CD14-positive monocyte (primary cell): ENCODE measurements around the gene NUP54. TPM values are rescaled to one million over a fixed set of nuclear protein-coding genes. Genes with fewer than 3 reads are reported as not detected.
A peak's percentile ranks its signal among the peaks of the same experiment; 100 is the strongest.

Experiments
- DNase-seq, 3 donors: peaks; one replicate each; pipeline ENCODE4 v3.0.0-alpha.2; 2011 to 2022
- H2AFZ ChIP-seq: 2 replicates; pipeline ENCODE4 v1.6.0; 2012; ENCODE audit warnings: mild to moderate bottlenecking, low read depth, low read length, inconsistent platforms; ENCODE audit not compliant: insufficient read depth, poor library complexity, severe bottlenecking
- H3K27ac ChIP-seq, 2 donors: 1 replicate in 1 of 2; 2 replicates in 1 of 2; pipeline ENCODE4 v1.5.1; 2012 to 2013; ENCODE audit warnings: low read length in 2 of 2, control low read depth in 1 of 2, inconsistent platforms in 1 of 2, low read depth in 1 of 2, mild to moderate bottlenecking in 1 of 2
- H3K27me3 ChIP-seq, 2 donors: one replicate each; pipeline versions ENCODE4 v1.6.0 to v1.6.1; 2011 to 2013; ENCODE audit warnings: low read length in 2 of 2; ENCODE audit not compliant: control insufficient read depth in 2 of 2, insufficient read depth in 2 of 2
- H3K36me3 ChIP-seq, 2 donors: replicated peaks in 1 of 2; 1 replicate in 1 of 2; 2 replicates in 1 of 2; pipeline versions ENCODE4 v1.5.1 to v1.6.1; 2012 to 2013; ENCODE audit warnings: low read length in 2 of 2, control low read depth in 1 of 2, inconsistent platforms in 1 of 2, mild to moderate bottlenecking in 1 of 2; ENCODE audit not compliant: insufficient read depth in 2 of 2, control insufficient read depth in 1 of 2
- H3K4me1 ChIP-seq, 2 donors: 1 replicate in 1 of 2; 2 replicates in 1 of 2; pipeline versions ENCODE4 v1.5.1 to v1.6.1; 2012 to 2013; ENCODE audit warnings: low read length in 2 of 2, control low read depth in 1 of 2, inconsistent platforms in 1 of 2, mild to moderate bottlenecking in 1 of 2, moderate library complexity in 1 of 2; ENCODE audit not compliant: insufficient read depth in 2 of 2, control insufficient read depth in 1 of 2
- H3K4me2 ChIP-seq: replicated peaks from 2 replicates; pipeline ENCODE3; 2012; ENCODE audit warnings: low read length, moderate library complexity, mild to moderate bottlenecking; ENCODE audit not compliant: poor library complexity, severe bottlenecking; ENCODE audit errors: extremely low read depth
- H3K4me3 ChIP-seq, 3 experiments: fragments of 200-600 bp in 1 of 3; sonication (generic) in 1 of 3; replicated peaks in 1 of 3; 1 replicate in 2 of 3; 2 replicates in 1 of 3; pipeline ENCODE4 v1.5.1; 2011 to 2013; ENCODE audit warnings: low read length in 3 of 3, mild to moderate bottlenecking in 3 of 3, control low read depth in 2 of 3, low read depth in 2 of 3, inconsistent platforms in 1 of 3, moderate library complexity in 1 of 3
- H3K79me2 ChIP-seq: 2 replicates; pipeline ENCODE4 v1.6.0; 2012; ENCODE audit warnings: mild to moderate bottlenecking, control low read depth, inconsistent platforms, low read length, moderate library complexity; ENCODE audit not compliant: insufficient read depth
- H3K9ac ChIP-seq: 2 replicates; pipeline ENCODE4 v1.6.0; 2017; ENCODE audit warnings: low read length, mild to moderate bottlenecking; ENCODE audit not compliant: insufficient read depth, poor library complexity, severe bottlenecking
- H3K9me3 ChIP-seq, 2 donors: replicated peaks in 1 of 2; 1 replicate in 1 of 2; 2 replicates in 1 of 2; pipeline versions ENCODE4 v1.5.1 to v1.6.1; 2012 to 2013; ENCODE audit warnings: low read length in 2 of 2, control low read depth in 1 of 2; ENCODE audit not compliant: control insufficient read depth in 1 of 2, insufficient read depth in 1 of 2
- H4K20me1 ChIP-seq: 2 replicates; pipeline ENCODE4 v1.6.0; 2012; ENCODE audit warnings: mild to moderate bottlenecking, low read length, control low read depth, moderate library complexity; ENCODE audit not compliant: insufficient read depth
- H3K27ac Mint-ChIP-seq, 7 donors: one replicate each; pipeline ENCODE4 v1.8.0; 2020; ENCODE audit warnings: mild to moderate bottlenecking in 7 of 7, mixed read lengths in 7 of 7, moderate library complexity in 6 of 7, inconsistent platforms in 2 of 7
- H3K27me3 Mint-ChIP-seq, 3 donors: one replicate each; pipeline ENCODE4 v1.8.0; 2021 to 2022; ENCODE audit warnings: low read depth in 3 of 3, mild to moderate bottlenecking in 3 of 3, mixed read lengths in 3 of 3, moderate library complexity in 3 of 3, inconsistent platforms in 1 of 3
- H3K36me3 Mint-ChIP-seq, 2 donors: one replicate each; pipeline ENCODE4 v1.8.0; 2020; ENCODE audit warnings: mixed read lengths in 2 of 2, inconsistent platforms in 1 of 2, mild to moderate bottlenecking in 1 of 2
- H3K4me1 Mint-ChIP-seq: one replicate; pipeline ENCODE4 v1.8.0; 2020; ENCODE audit warnings: mild to moderate bottlenecking, mixed read lengths
- H3K4me3 Mint-ChIP-seq, 2 donors: one replicate each; pipeline ENCODE4 v1.8.0; 2020; ENCODE audit warnings: mild to moderate bottlenecking in 2 of 2, mixed read lengths in 2 of 2, moderate library complexity in 1 of 2
- H3K9me3 Mint-ChIP-seq, 7 donors: one replicate each; pipeline ENCODE4 v1.8.0; 2020 to 2022; ENCODE audit warnings: mixed read lengths in 7 of 7, mild to moderate bottlenecking in 6 of 7, moderate library complexity in 6 of 7, inconsistent platforms in 2 of 7
- CTCF ChIP-seq: fragments of 200-600 bp; IDR thresholded peaks from one replicate; pipeline ENCODE4 v1.8.0; 2022; ENCODE audit warnings: antibody characterized with exemption, mild to moderate bottlenecking
- WGBS: methylation state at CpG from one replicate; pipeline ENCODE4 v1.1.5; 2013; ENCODE audit warnings: missing lambda C conversion rate; ENCODE audit not compliant: insufficient coverage; 5-methylcytosine and 5-hydroxymethylcytosine counted together
- intact Hi-C, 2 donors: fragments of 100-400 bp; cut with micrococcal nuclease; formaldehyde crosslinking; loops; one replicate each; pipeline versions ENCODE4 v1.15.0 to v1.15.1; 2023
- polyA plus RNA-seq, 3 donors: library from polyadenylated mRNA; depleted of rRNA in 1 of 3; unstranded in 2 of 3; stranded (reverse) in 1 of 3; fragments of 300-500 nt in 2 of 3; fragments of >200 nt in 1 of 3; fragmentation: Illumina TruSeq in 2 of 3; gene quantifications; 1 replicate in 2 of 3; 2 replicates in 1 of 3; pipeline ENCODE4 v1.2.3, GENCODE V29; 2012 to 2021

The NUP54 gene
- polyA plus RNA-seq, 3 donors = 15.0 to 25.0 (median 16.2) TPM

DNA sequence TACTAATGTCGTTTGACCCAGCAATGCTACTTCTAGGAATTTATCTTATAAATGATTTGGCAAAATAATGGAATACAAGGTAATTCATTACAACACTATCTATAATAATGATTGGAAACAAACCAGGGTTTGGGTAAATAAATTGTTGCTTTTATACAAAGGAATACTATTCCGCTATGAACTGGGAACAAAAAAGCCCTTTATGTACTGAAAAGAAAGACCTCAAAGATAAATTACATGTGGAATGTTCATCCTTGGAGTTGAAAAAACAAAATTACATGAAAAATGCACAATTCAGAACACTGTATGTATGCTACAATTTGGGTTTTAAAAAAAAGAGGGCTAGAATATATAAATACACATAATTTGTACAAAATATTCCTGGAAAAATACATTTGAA, 5.2 kb upstream of the NUP54 start:
- H3K4me1 ChIP-seq = peaks cover 0 to 7% of the 10 kb centered on the region in 2 donors
- no peak overlapping the region for H3K4me3 Mint-ChIP-seq

GRCh38 chr4:76147454-76148141, 599 bp downstream of the NUP54 start:
- peak overlapping the region; percentile 85 to 92 for H3K27ac ChIP-seq
- peak overlapping the region; percentile 81 for H3K4me2 ChIP-seq
- peaks cover 26% of the 10 kb centered on the region for H3K4me1 Mint-ChIP-seq
- peaks cover 0 to 3% (median 1%) of the 10 kb centered on the region in 3 donors for H3K27me3 Mint-ChIP-seq
- H3K9me3 ChIP-seq = no peaks in the 10 kb centered on the region
- DNase-seq = peak; percentile 5 to 33 (median 29)
- peak overlapping the region; percentile 64 to 94 (median 88) for H3K4me3 ChIP-seq
- no peaks in the 10 kb centered on the region for H4K20me1 ChIP-seq
- under 1% methylated on average over 27 of the region's 31 CpGs for WGBS
- H3K27me3 ChIP-seq = no peaks in the 10 kb centered on the region
- H2AFZ ChIP-seq = peak overlapping the region; percentile 99
- peaks cover 9 to 23% of the 10 kb centered on the region in 2 donors for H3K4me1 ChIP-seq
- intact Hi-C loops = loop anchor here (2.0 to 5.0 kb wide), 2 partner anchors 155 to 157 kb away; partner anchors contain the start of gene SDAD1 (in 2 of the 2)
- H3K9ac ChIP-seq = peak overlapping the region; percentile 93
- H3K27ac Mint-ChIP-seq = peak overlapping the region; percentile 88 to 98 (median 94)
- peaks cover 62% of the 10 kb centered on the region for H3K79me2 ChIP-seq
- H3K4me3 Mint-ChIP-seq = peak overlapping the region; percentile 100
- H3K36me3 Mint-ChIP-seq = peaks cover 10 to 15% of the 10 kb centered on the region in 2 donors
- H3K9me3 Mint-ChIP-seq = no peaks in the 10 kb centered on the region
- no peak for TF ChIP-seq CTCF
- H3K36me3 ChIP-seq = peaks cover 9 to 17% of the 10 kb centered on the region in 2 donors

More for the DNA sequence above, 5.2 kb upstream of the NUP54 start:
- no peak for TF ChIP-seq CTCF
- peaks cover 10% of the 10 kb centered on the region for H3K4me1 Mint-ChIP-seq
- H2AFZ ChIP-seq = no peak overlapping the region
- no peak overlapping the region for H3K4me2 ChIP-seq
- peaks cover 8% of the 10 kb centered on the region for H3K79me2 ChIP-seq
- H3K27me3 Mint-ChIP-seq = peaks cover 0 to 3% (median 1%) of the 10 kb centered on the region in 3 donors
- DNase-seq = no peak
- H3K9me3 ChIP-seq = no peaks in the 10 kb centered on the region
- H3K27me3 ChIP-seq = no peaks in the 10 kb centered on the region
- H3K4me3 ChIP-seq = no peak overlapping the region
- H3K27ac ChIP-seq = no peak overlapping the region
- peaks cover 0 to 3% of the 10 kb centered on the region in 2 donors for H3K36me3 ChIP-seq
- no peaks in the 10 kb centered on the region for H4K20me1 ChIP-seq
- H3K27ac Mint-ChIP-seq = no peak overlapping the region
- peaks cover under 1 to 8% of the 10 kb centered on the region in 2 donors for H3K36me3 Mint-ChIP-seq
- WGBS = no CpG with 5 or more reads among the region's 2 CpGs
- H3K9me3 Mint-ChIP-seq = peaks cover 4 to 9% (median 7%) of the 10 kb centered on the region in 7 donors
- intact Hi-C loops = no loop called here
- no peak overlapping the region for H3K9ac ChIP-seq
